K562 (cell line): ENCODE results near the gene CPEB1. TPM values are rescaled to one million over a fixed set of nuclear protein-coding genes. Genes with fewer than 3 reads are reported as not detected.

Source experiments
- CBX2 ChIP-seq: fragments of 200-600 bp; sonication (generic); IDR thresholded peaks from one replicate; pipeline ENCODE4 v1.6.1; 2012; ENCODE audit warnings: mild to moderate bottlenecking, low read length, inconsistent platforms; ENCODE audit not compliant: insufficient read depth, poor library complexity, severe bottlenecking
- ELF2 ChIP-seq: fragments of 250-450 bp; sonication (Bioruptor Pico); IDR thresholded peaks from 2 replicates; pipeline ENCODE4 v1.5.0; 2021; ENCODE audit warnings: mild to moderate bottlenecking
- EP400 ChIP-seq: fragments of 450-650 bp; IDR thresholded peaks from 2 replicates; pipeline ENCODE4 v1.6.1; 2017; ENCODE audit warnings: antibody characterized with exemption, mild to moderate bottlenecking, moderate library complexity
- HNRNPH1 ChIP-seq: fragments of 200-400 bp; formaldehyde crosslinking; optimal IDR thresholded peaks from 2 replicates; pipeline ENCODE3; 2017; ENCODE audit warnings: low read depth, mild to moderate bottlenecking, low read length, moderate library complexity
- KDM4B ChIP-seq, 2 experiments: fragments of 450-650 bp in 1 of 2; sonication (generic) in 1 of 2; IDR thresholded peaks; 2 replicates each; pipeline ENCODE4 v1.6.1; 2016 to 2017; ENCODE audit warnings: borderline replicate concordance in 2 of 2, antibody characterized with exemption in 1 of 2, low read depth in 1 of 2, mild to moderate bottlenecking in 1 of 2
- MAFK ChIP-seq: IDR thresholded peaks from 2 replicates; pipeline ENCODE4 v1.6.1; 2011; ENCODE audit warnings: low read length, improper control_type of control experiment
- MIER1 ChIP-seq: fragments of 450-650 bp; IDR thresholded peaks from 2 replicates; pipeline ENCODE4 v1.6.1; 2016; ENCODE audit warnings: antibody characterized with exemption, mild to moderate bottlenecking, low read depth
- PML ChIP-seq: IDR thresholded peaks from 2 replicates; pipeline ENCODE4 v1.6.1; 2012; ENCODE audit warnings: low read length, inconsistent platforms
- SMAD2 ChIP-seq: fragments of 150-350 bp; IDR thresholded peaks from 2 replicates; pipeline ENCODE4 v1.6.1; 2014; ENCODE audit warnings: low read depth, mild to moderate bottlenecking, low read length
- SMARCB1 ChIP-seq: IDR thresholded peaks from 2 replicates; pipeline ENCODE4 v1.6.1; 2011; ENCODE audit warnings: improper control_type of control experiment, low read depth; ENCODE audit not compliant: insufficient read length
- SNRNP70 ChIP-seq: fragments of 200-400 bp; formaldehyde crosslinking; optimal IDR thresholded peaks from 2 replicates; pipeline ENCODE3; 2017; ENCODE audit warnings: low read depth, low read length
- TAF15 ChIP-seq: fragments of 200-400 bp; formaldehyde crosslinking; IDR thresholded peaks from 2 replicates; pipeline ENCODE4 v1.6.1; 2017; ENCODE audit warnings: mild to moderate bottlenecking, low read depth, low read length, moderate library complexity
- TCF15 ChIP-seq: fragments of 250-450 bp; sonication (Bioruptor Pico); IDR thresholded peaks from 2 replicates; pipeline ENCODE4 v1.8.0; 2022; ENCODE audit warnings: moderate library complexity, mild to moderate bottlenecking, inconsistent platforms
- UBTF ChIP-seq, 2 experiments: IDR thresholded peaks; 2 replicates each; pipeline ENCODE4 v1.6.1; 2012; ENCODE audit warnings: improper control_type of control experiment in 2 of 2, low read depth in 2 of 2, low read length in 2 of 2, borderline replicate concordance in 1 of 2
- WHSC1 ChIP-seq: IDR thresholded peaks from one replicate; pipeline ENCODE4 v1.6.1; 2012; ENCODE audit warnings: low read length, control low read depth, inconsistent platforms
- ZBTB2 ChIP-seq: fragments of 450-650 bp; IDR thresholded peaks from 2 replicates; pipeline ENCODE4 v1.6.1; 2016; ENCODE audit warnings: antibody characterized with exemption
- ZBTB8A ChIP-seq: fragments of 450-650 bp; IDR thresholded peaks from 2 replicates; pipeline ENCODE4 v1.6.1; 2018; ENCODE audit warnings: mild to moderate bottlenecking, moderate library complexity; ENCODE audit not compliant: partially characterized antibody
- ZNF174 ChIP-seq: fragments of 250-450 bp; sonication (Bioruptor Pico); IDR thresholded peaks from 2 replicates; pipeline ENCODE4 v1.4.0; 2020; ENCODE audit warnings: mild to moderate bottlenecking
- polyA plus RNA-seq, 8 experiments: library from polyadenylated mRNA; depleted of rRNA in 4 of 8; stranded (reverse) in 5 of 8; unstranded in 3 of 8; fragments of >200 nt; fragmentation: Nextera tagmentation in 2 of 8; fragmentation: Illumina TruSeq in 1 of 8; extraction: Ambion mirVana in 2 of 8; extraction: Trizol in 1 of 8; gene quantifications; 2 replicates each; pipeline versions ENCODE4 v1.2.1 to v1.2.3, GENCODE V29; 2011 to 2014; ENCODE audit warnings: inconsistent platforms in 1 of 8, missing spikeins in 1 of 8
- total RNA-seq, 7 experiments: library from RNA; depleted of rRNA in 6 of 7; stranded (reverse); fragments of >200 nt in 6 of 7; fragmentation: Illumina TruSeq in 2 of 7; extraction: Trizol in 2 of 7; gene quantifications; 2 replicates each; pipeline versions ENCODE4 v1.2.1 to v1.2.3, GENCODE V29; 2011 to 2021; ENCODE audit warnings: low replicate concordance in 1 of 7
- TF ChIP-seq, protein P1 (sequence below): fragments of 450-650 bp; formaldehyde crosslinking; conservative IDR thresholded peaks from 2 replicates; pipeline ENCODE4 v1.4.0; 2022; ENCODE audit warnings: mild to moderate bottlenecking, missing genetic modification characterization
- TF ChIP-seq, protein P2 (sequence below): fragments of 450-650 bp; IDR thresholded peaks from 2 replicates; pipeline ENCODE4 v1.6.1; 2016

Gene CPEB1
- total and polyA plus RNA-seq, 9 of the 15 experiments (the other 6 are each of a cell fraction or from before 2014, with no cell fraction given): 2.2 to 13.4 (median 9.7) TPM

DNA sequence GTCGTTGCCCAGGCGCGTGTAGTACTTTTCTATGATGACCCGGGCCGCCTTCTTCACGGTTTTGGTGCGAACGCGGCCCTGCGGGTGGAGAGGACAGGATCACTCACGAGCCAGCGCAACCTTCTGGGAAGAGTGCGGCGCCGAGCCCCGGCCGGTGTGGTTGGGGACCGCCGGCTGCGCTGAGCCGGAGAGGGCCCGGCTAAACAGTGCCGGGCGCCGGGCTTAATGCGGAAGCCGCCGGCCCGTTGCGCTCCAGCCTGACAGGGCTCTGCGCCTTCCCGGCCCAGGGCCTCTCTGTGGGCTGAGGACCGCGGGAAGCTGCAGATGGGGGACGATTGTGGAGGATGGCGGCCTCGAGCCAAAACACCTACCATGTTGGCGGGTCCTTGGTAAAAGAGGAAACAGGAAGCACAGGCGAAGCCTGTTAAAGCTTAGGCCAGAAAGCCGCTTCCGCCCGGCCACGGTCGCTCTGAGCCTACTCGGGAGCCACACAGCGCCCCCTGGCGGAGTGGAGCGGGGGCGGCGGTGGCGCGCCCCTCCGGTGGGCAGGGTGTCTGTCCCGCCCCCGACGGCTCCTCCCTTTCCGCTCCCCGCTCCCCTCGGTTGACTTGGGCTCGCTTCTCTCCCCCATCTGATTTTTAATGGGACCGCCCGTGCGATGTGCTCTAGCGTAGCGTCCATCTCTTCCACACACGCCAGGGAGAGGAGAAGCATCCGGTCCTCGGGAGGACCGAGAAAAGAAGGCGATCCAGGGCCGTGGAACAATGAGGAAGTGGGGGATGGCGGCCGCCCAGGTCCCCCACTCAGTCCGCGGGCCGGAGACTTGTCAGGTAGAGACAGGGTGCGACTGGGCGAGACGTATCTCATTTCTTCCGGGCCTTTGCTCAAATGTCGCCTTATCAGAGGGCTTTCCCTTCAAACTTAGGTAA, 106.8 kb downstream of the CPEB1 start, which contains the start of gene RPS17 (continued):
- TF ChIP-seq TCF15 (CRISPR knock-in tag) (no peak), PML (peak; percentile 83), CBX2 (no peak), SNRNP70 (no peak), WHSC1 (no peak), KDM4B (IDR thresholded peaks at IDR 0.05; ENCODE audit: borderline replicate concordance in 2 of 2, low read depth in 1 of 2) (peak in 1 of 2 experiments; percentile 95; a peak in 1 of 4 replicates), SMAD2 (no peak), MIER1 (no peak), ZBTB2 (0 out of 2 replicates have a peak, but pooled peaks have one; percentile 66), ELF2 (CRISPR knock-in tag) (peak; percentile 95), EP400 (peak; percentile 99), SMARCB1 (no peak), HNRNPH1 (no peak), MAFK (no peak), TAF15 (no peak), ZBTB8A (no peak), ZNF174 (CRISPR knock-in tag) (no peak), UBTF (IDR thresholded peaks at IDR 0.05; ENCODE audit: borderline replicate concordance in 1 of 2, low read depth in 2 of 2, low read length in 2 of 2) (no peak)
- TF ChIP-seq, protein P1, sequence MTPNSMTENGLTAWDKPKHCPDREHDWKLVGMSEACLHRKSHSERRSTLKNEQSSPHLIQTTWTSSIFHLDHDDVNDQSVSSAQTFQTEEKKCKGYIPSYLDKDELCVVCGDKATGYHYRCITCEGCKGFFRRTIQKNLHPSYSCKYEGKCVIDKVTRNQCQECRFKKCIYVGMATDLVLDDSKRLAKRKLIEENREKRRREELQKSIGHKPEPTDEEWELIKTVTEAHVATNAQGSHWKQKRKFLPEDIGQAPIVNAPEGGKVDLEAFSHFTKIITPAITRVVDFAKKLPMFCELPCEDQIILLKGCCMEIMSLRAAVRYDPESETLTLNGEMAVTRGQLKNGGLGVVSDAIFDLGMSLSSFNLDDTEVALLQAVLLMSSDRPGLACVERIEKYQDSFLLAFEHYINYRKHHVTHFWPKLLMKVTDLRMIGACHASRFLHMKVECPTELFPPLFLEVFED (CRISPR knock-in tag): peak; percentile 50; the same call in 1 of the 2 replicates
- TF ChIP-seq, protein P2, sequence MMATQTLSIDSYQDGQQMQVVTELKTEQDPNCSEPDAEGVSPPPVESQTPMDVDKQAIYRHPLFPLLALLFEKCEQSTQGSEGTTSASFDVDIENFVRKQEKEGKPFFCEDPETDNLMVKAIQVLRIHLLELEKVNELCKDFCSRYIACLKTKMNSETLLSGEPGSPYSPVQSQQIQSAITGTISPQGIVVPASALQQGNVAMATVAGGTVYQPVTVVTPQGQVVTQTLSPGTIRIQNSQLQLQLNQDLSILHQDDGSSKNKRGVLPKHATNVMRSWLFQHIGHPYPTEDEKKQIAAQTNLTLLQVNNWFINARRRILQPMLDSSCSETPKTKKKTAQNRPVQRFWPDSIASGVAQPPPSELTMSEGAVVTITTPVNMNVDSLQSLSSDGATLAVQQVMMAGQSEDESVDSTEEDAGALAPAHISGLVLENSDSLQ: peak; percentile 40; the same call in 1 of the 2 replicates
